Tibial artery (tissue), 4 donors: Measurements from ENCODE around the gene APBB2.

ENCODE experiments used
- DNase-seq, 2 donors: peaks; one replicate each; pipeline ENCODE4 v3.0.0-alpha.2; 2019
- H3K27ac ChIP-seq, 2 donors: fragments of 200-600 bp; sonication (generic) in 1 of 2; 1 replicate in 1 of 2; 2 replicates in 1 of 2; pipeline ENCODE4 v1.5.1; 2018 to 2019; ENCODE audit warnings: mild to moderate bottlenecking in 1 of 2
- H3K27me3 ChIP-seq, 2 donors: fragments of 200-600 bp; sonication (generic) in 1 of 2; one replicate each; pipeline versions ENCODE4 v1.5.1 to v1.6.0; 2016 to 2019
- H3K36me3 ChIP-seq, 3 donors: fragments of 200-600 bp; sonication (generic) in 2 of 3; one replicate each; pipeline ENCODE4 v1.5.1; 2016 to 2019; ENCODE audit warnings: mild to moderate bottlenecking in 2 of 3
- H3K4me1 ChIP-seq, 4 donors: fragments of 200-600 bp; sonication (generic) in 2 of 4; 1 replicate in 3 of 4; 2 replicates in 1 of 4; pipeline ENCODE4 v1.5.1; 2016 to 2019
- H3K4me3 ChIP-seq, 2 donors: fragments of 200-600 bp; sonication (generic) in 1 of 2; 1 replicate in 1 of 2; 2 replicates in 1 of 2; pipeline ENCODE4 v1.5.1; 2018 to 2019; ENCODE audit warnings: mild to moderate bottlenecking in 2 of 2
- H3K9me3 ChIP-seq, 3 donors: fragments of 200-600 bp; sonication (generic) in 1 of 3; one replicate each; pipeline ENCODE4 v1.5.1; 2016 to 2019
- CTCF ChIP-seq, 2 experiments: fragments of 200-600 bp in 1 of 2; fragments of 450-650 bp in 1 of 2; IDR thresholded peaks; one replicate each; pipeline ENCODE4 v1.5.1; 2017 to 2019; ENCODE audit warnings: antibody characterized with exemption in 2 of 2, mild to moderate bottlenecking in 1 of 2, moderate library complexity in 1 of 2
- intact Hi-C: fragments of 100-400 bp; cut with DNase I; formaldehyde crosslinking; loops from one replicate; pipeline ENCODE4 v1.15.0; 2023; ENCODE audit warnings: low total_unique reads

APBB2 gene

GRCh38 chr4:40949358-40950100, 264.8 kb downstream of the APBB2 start:
- TF ChIP-seq CTCF (IDR thresholded peaks at IDR 0.05), result no peak
- DNase-seq, result no peak
- H3K27ac ChIP-seq, result peak overlapping the region; percentile 66 to 69
- intact Hi-C loops, result no loop called here
- no peaks in the 10 kb centered on the region for H3K36me3 ChIP-seq
- H3K4me1 ChIP-seq, result peaks cover 0 to 77% (median 33%) of the 10 kb centered on the region in 4 donors
- H3K9me3 ChIP-seq, result no peaks in the 10 kb centered on the region
- H3K4me3 ChIP-seq, result peak overlapping the region; percentile 35 to 49
- H3K27me3 ChIP-seq, result no peaks in the 10 kb centered on the region

GRCh38 chr4:40948014-40948413, 266.3 kb downstream of the APBB2 start:
- no peak overlapping the region for H3K4me3 ChIP-seq
- intact Hi-C loops, result no loop called here
- TF ChIP-seq CTCF (IDR thresholded peaks at IDR 0.05), result no peak
- peaks cover 0 to 69% (median 19%) of the 10 kb centered on the region in 4 donors for H3K4me1 ChIP-seq
- H3K27me3 ChIP-seq, result no peaks in the 10 kb centered on the region
- H3K36me3 ChIP-seq, result peaks cover 0 to 12% (median 0%) of the 10 kb centered on the region in 3 donors
- DNase-seq, result no peak
- H3K9me3 ChIP-seq, result no peaks in the 10 kb centered on the region
- peak overlapping the region in 1 of 2 donors; percentile 69 for H3K27ac ChIP-seq

GRCh38 chr4:40946652-40947051, 267.7 kb downstream of the APBB2 start:
- DNase-seq, result no peak
- peaks cover 0 to 19% (median 0%) of the 10 kb centered on the region in 3 donors for H3K36me3 ChIP-seq

GRCh38 chr4:40940756-40941155, 273.6 kb downstream of the APBB2 start:
- H3K27ac ChIP-seq, result peak overlapping the region; percentile 64 to 68
- DNase-seq, result no peak
- H3K4me1 ChIP-seq, result peaks cover 0 to 69% (median 48%) of the 10 kb centered on the region in 4 donors
- peak overlapping the region in 1 of 2 donors; percentile 19 for H3K4me3 ChIP-seq
- intact Hi-C loops, result no loop called here
- H3K36me3 ChIP-seq, result peaks cover 0 to 26% (median 0%) of the 10 kb centered on the region in 3 donors
- TF ChIP-seq CTCF (IDR thresholded peaks at IDR 0.05), result no peak
- no peaks in the 10 kb centered on the region for H3K27me3 ChIP-seq
- no peaks in the 10 kb centered on the region for H3K9me3 ChIP-seq

More at GRCh38 chr4:40946652-40947051, 267.7 kb downstream of the APBB2 start:
- TF ChIP-seq CTCF (IDR thresholded peaks at IDR 0.05), result no peak
- H3K9me3 ChIP-seq, result no peaks in the 10 kb centered on the region
- no peak overlapping the region for H3K27ac ChIP-seq
- H3K4me1 ChIP-seq, result peaks cover 0 to 69% (median 25%) of the 10 kb centered on the region in 4 donors
- no peaks in the 10 kb centered on the region for H3K27me3 ChIP-seq
- no peak overlapping the region for H3K4me3 ChIP-seq
- intact Hi-C loops, result no loop called here

- Histone ChIP-seq H3K36me3 (peaks cover 0 to 26% (median 0%) of the 10 kb centered on the region in 3 donors), H3K4me3 (peak overlapping the region in 1 of 2 donors; percentile 19), H3K27me3 (no peaks in the 10 kb centered on the region), H3K4me1 (peaks cover 0 to 69% (median 48%) of the 10 kb centered on the region in 4 donors), H3K27ac (peak overlapping the region; percentile 64 to 68), H3K9me3 (no peaks in the 10 kb centered on the region)
- no peak for TF ChIP-seq CTCF (IDR thresholded peaks at IDR 0.05)
- intact Hi-C loops, result no loop called here
- DNase-seq, result peak; percentile 75 to 89
Observed at GRCh38 chr4:40940317-40940741, 274.0 kb downstream of the APBB2 start.
